Kidney glomerular epithelial cell (primary cell): ENCODE data around the gene LRRC8D.
A peak's percentile ranks its signal among the peaks of the same experiment; 100 is the strongest.
"Not testable (repeated sequence)": the region's sequence is repeated elsewhere in the genome, so short reads cannot be mapped to it uniquely, and the experiment has no call there.

Source experiments
- DNase-seq: peaks from one replicate; lab custom pipeline; 2025; lab: John Stamatoyannopoulos, UW

The LRRC8D gene

GRCh38 chr1:89962024-89962741, 141.4 kb downstream of the LRRC8D start:
- no peak for DNase-seq

- no peak for DNase-seq
Measured at GRCh38 chr1:89962742-89963075, 141.9 kb downstream of the LRRC8D start.

- no peak for DNase-seq
Measured at GRCh38 chr1:89965193-89965768, 144.4 kb downstream of the LRRC8D start.

GRCh38 chr1:89966656-89967055, 145.8 kb downstream of the LRRC8D start:
- DNase-seq, result no peak

GRCh38 chr1:89971600-89971999, 150.8 kb downstream of the LRRC8D start:
- peak; percentile 17 for DNase-seq

GRCh38 chr1:89972024-89972423, 151.2 kb downstream of the LRRC8D start:
- DNase-seq, result no peak

- no peak for DNase-seq
Measured at GRCh38 chr1:89973471-89974127, 152.8 kb downstream of the LRRC8D start.

GRCh38 chr1:89974256-89974655, 153.4 kb downstream of the LRRC8D start:
- DNase-seq, result no peak

GRCh38 chr1:89974696-89975470, 154.1 kb downstream of the LRRC8D start:
- no peak for DNase-seq

GRCh38 chr1:89975540-89976125, 154.8 kb downstream of the LRRC8D start:
- DNase-seq, result no peak

GRCh38 chr1:89978755-89979154, 157.9 kb downstream of the LRRC8D start:
- no peak for DNase-seq

- no peak for DNase-seq
Measured at GRCh38 chr1:89980605-89981004, 159.8 kb downstream of the LRRC8D start.

GRCh38 chr1:89982846-89983245, 162.0 kb downstream of the LRRC8D start:
- DNase-seq, result not testable (repeated sequence)

- not testable (repeated sequence) for DNase-seq
Measured at GRCh38 chr1:89984564-89985116, 163.8 kb downstream of the LRRC8D start.

GRCh38 chr1:89986020-89986419, 165.2 kb downstream of the LRRC8D start:
- DNase-seq, result no peak
